HUES6 (cell line): ENCODE results near the gene CDH2.
A peak's percentile ranks its signal among the peaks of the same experiment; 100 is the strongest.

Experiments
- H3K27ac ChIP-seq: 2 replicates; pipeline ENCODE4 v1.7.0; 2013; ENCODE audit warnings: low read depth, mild to moderate bottlenecking, low read length, inconsistent platforms
- H3K27me3 ChIP-seq: 2 replicates; pipeline ENCODE4 v1.6.1; 2013; ENCODE audit warnings: low read length; ENCODE audit not compliant: control insufficient read depth, insufficient read depth
- H3K36me3 ChIP-seq: 2 replicates; pipeline ENCODE4 v1.6.1; 2013; ENCODE audit warnings: low read length; ENCODE audit not compliant: control insufficient read depth, insufficient read depth
- H3K4me1 ChIP-seq: 2 replicates; pipeline ENCODE4 v1.6.1; 2013; ENCODE audit warnings: low read length; ENCODE audit not compliant: control insufficient read depth, insufficient read depth
- H3K4me3 ChIP-seq: 2 replicates; pipeline ENCODE4 v1.5.1; 2013; ENCODE audit warnings: low read depth, low read length
- H3K9ac ChIP-seq: one replicate; pipeline ENCODE4 v1.6.1; 2013; ENCODE audit warnings: mild to moderate bottlenecking, low read length
- H3K9me3 ChIP-seq: 2 replicates; pipeline ENCODE4 v1.6.1; 2013; ENCODE audit warnings: low read depth, low read length; ENCODE audit not compliant: control insufficient read depth, insufficient read depth

Gene CDH2

GRCh38 chr18:28126768-28127167, 50.2 kb downstream of the CDH2 start:
- Histone ChIP-seq H3K4me1 (peaks cover 11% of the 10 kb centered on the region), H3K9me3 (no peaks in the 10 kb centered on the region), H3K4me3 (no peak overlapping the region), H3K27me3 (no peaks in the 10 kb centered on the region), H3K27ac (no peak overlapping the region), H3K36me3 (no peaks in the 10 kb centered on the region), H3K9ac (no peak overlapping the region)

- Histone ChIP-seq H3K9ac (no peak overlapping the region), H3K27ac (no peak overlapping the region), H3K4me3 (no peak overlapping the region), H3K36me3 (no peaks in the 10 kb centered on the region), H3K27me3 (no peaks in the 10 kb centered on the region), H3K4me1 (peaks cover 11% of the 10 kb centered on the region), H3K9me3 (no peaks in the 10 kb centered on the region)
These were observed 51.9 kb downstream of the CDH2 start for GRCh38 chr18:28125051-28125450.

- Histone ChIP-seq H3K4me1 (peaks cover 11% of the 10 kb centered on the region), H3K27me3 (no peaks in the 10 kb centered on the region), H3K4me3 (no peak overlapping the region), H3K9ac (no peak overlapping the region), H3K9me3 (no peaks in the 10 kb centered on the region), H3K36me3 (no peaks in the 10 kb centered on the region), H3K27ac (no peak overlapping the region)
These were observed 52.5 kb downstream of the CDH2 start for GRCh38 chr18:28124131-28125029.

- Histone ChIP-seq H3K27ac (no peak overlapping the region), H3K36me3 (no peaks in the 10 kb centered on the region), H3K9me3 (no peaks in the 10 kb centered on the region), H3K27me3 (no peaks in the 10 kb centered on the region), H3K4me3 (no peak overlapping the region), H3K9ac (no peak overlapping the region), H3K4me1 (peaks cover 5% of the 10 kb centered on the region)
These were observed 53.4 kb downstream of the CDH2 start for GRCh38 chr18:28123401-28124030.

GRCh38 chr18:28120828-28121515, 56.0 kb downstream of the CDH2 start:
- no peaks in the 10 kb centered on the region for H3K9me3 ChIP-seq
- H3K4me3 ChIP-seq: no peak overlapping the region

GRCh38 chr18:28116461-28116860, 60.5 kb downstream of the CDH2 start:
- Histone ChIP-seq H3K27me3 (no peaks in the 10 kb centered on the region), H3K9ac (no peak overlapping the region), H3K4me1 (peaks cover 30% of the 10 kb centered on the region), H3K9me3 (no peaks in the 10 kb centered on the region), H3K4me3 (no peak overlapping the region), H3K36me3 (no peaks in the 10 kb centered on the region), H3K27ac (no peak overlapping the region; the same call in 1 of the 2 replicates)

More at GRCh38 chr18:28120828-28121515, 56.0 kb downstream of the CDH2 start:
- no peak overlapping the region for H3K27ac ChIP-seq
- no peaks in the 10 kb centered on the region; the same call in none of the 2 replicates for H3K4me1 ChIP-seq
- no peak overlapping the region for H3K9ac ChIP-seq
- no peaks in the 10 kb centered on the region for H3K36me3 ChIP-seq
- no peaks in the 10 kb centered on the region for H3K27me3 ChIP-seq

GRCh38 chr18:28115149-28115550, 61.8 kb downstream of the CDH2 start:
- Histone ChIP-seq H3K4me1 (peaks cover 44% of the 10 kb centered on the region), H3K9me3 (no peaks in the 10 kb centered on the region), H3K27me3 (no peaks in the 10 kb centered on the region), H3K36me3 (no peaks in the 10 kb centered on the region), H3K9ac (peak overlapping the region; percentile 13), H3K27ac (peak overlapping the region; percentile 81; the same call in 1 of the 2 replicates), H3K4me3 (no peak overlapping the region)

GRCh38 chr18:28114472-28114871, 62.5 kb downstream of the CDH2 start:
- no peak overlapping the region for H3K4me3 ChIP-seq
- H3K9ac ChIP-seq: no peak overlapping the region
- H3K27ac ChIP-seq: peak overlapping the region; percentile 81; the same call in 1 of the 2 replicates
- no peaks in the 10 kb centered on the region for H3K27me3 ChIP-seq
- H3K4me1 ChIP-seq: peaks cover 50% of the 10 kb centered on the region
- H3K36me3 ChIP-seq: no peaks in the 10 kb centered on the region
- no peaks in the 10 kb centered on the region for H3K9me3 ChIP-seq

GRCh38 chr18:28113271-28114029, 63.5 kb downstream of the CDH2 start:
- peaks cover 61% of the 10 kb centered on the region for H3K4me1 ChIP-seq
- H3K36me3 ChIP-seq: no peaks in the 10 kb centered on the region
- no peak overlapping the region for H3K4me3 ChIP-seq
- H3K27me3 ChIP-seq: no peaks in the 10 kb centered on the region
- H3K27ac ChIP-seq: no peak overlapping the region
- no peaks in the 10 kb centered on the region for H3K9me3 ChIP-seq
- no peak overlapping the region for H3K9ac ChIP-seq

GRCh38 chr18:28112056-28112470, 64.9 kb downstream of the CDH2 start:
- peaks cover 73% of the 10 kb centered on the region for H3K4me1 ChIP-seq
- H3K4me3 ChIP-seq: no peak overlapping the region; the same call in 1 of the 2 replicates
- H3K9ac ChIP-seq: peak overlapping the region; percentile 11
- H3K36me3 ChIP-seq: no peaks in the 10 kb centered on the region
- peak overlapping the region; percentile 55; the same call in 1 of the 2 replicates for H3K27ac ChIP-seq
- H3K9me3 ChIP-seq: no peaks in the 10 kb centered on the region
- no peaks in the 10 kb centered on the region for H3K27me3 ChIP-seq
